ACC112 (cell line): ENCODE results near the gene PALLD.
A peak's percentile ranks its signal among the peaks of the same experiment; 100 is the strongest.

Experiments used
- H2AFZ ChIP-seq: fragments of 200-600 bp; sonication (generic); one replicate; pipeline ENCODE4 v1.6.0; 2017; ENCODE audit warnings: antibody characterized with exemption, low read length; ENCODE audit not compliant: unreplicated experiment
- H3K27ac ChIP-seq: fragments of 200-600 bp; sonication (generic); 2 replicates; pipeline ENCODE4 v1.5.1; 2014; ENCODE audit warnings: low read depth, mild to moderate bottlenecking, antibody characterized with exemption, low read length, moderate library complexity
- H3K27me3 ChIP-seq: fragments of 200-600 bp; sonication (generic); 2 replicates; pipeline ENCODE4 v1.6.1; 2014; ENCODE audit warnings: mild to moderate bottlenecking, antibody characterized with exemption, low read length, moderate library complexity, mixed read lengths; ENCODE audit not compliant: insufficient read depth
- H3K36me3 ChIP-seq: fragments of 200-600 bp; sonication (generic); 2 replicates; pipeline ENCODE4 v1.6.1; 2016; ENCODE audit warnings: mild to moderate bottlenecking, antibody characterized with exemption, low read length, moderate library complexity, mixed read lengths; ENCODE audit not compliant: insufficient read depth
- H3K4me1 ChIP-seq: fragments of 200-600 bp; sonication (generic); one replicate; pipeline ENCODE4 v1.6.1; 2016; ENCODE audit warnings: low read length, mixed read lengths; ENCODE audit not compliant: insufficient read depth, unreplicated experiment, control insufficient read depth
- H3K4me3 ChIP-seq: fragments of 200-600 bp; sonication (generic); 2 replicates; pipeline ENCODE4 v1.5.1; 2014; ENCODE audit warnings: mild to moderate bottlenecking, low read depth, low read length
- H3K79me2 ChIP-seq: fragments of 200-600 bp; sonication (generic); one replicate; pipeline ENCODE4 v1.6.0; 2016; ENCODE audit warnings: low read length; ENCODE audit not compliant: control insufficient read depth, unreplicated experiment, insufficient read depth

PALLD gene

DNA sequence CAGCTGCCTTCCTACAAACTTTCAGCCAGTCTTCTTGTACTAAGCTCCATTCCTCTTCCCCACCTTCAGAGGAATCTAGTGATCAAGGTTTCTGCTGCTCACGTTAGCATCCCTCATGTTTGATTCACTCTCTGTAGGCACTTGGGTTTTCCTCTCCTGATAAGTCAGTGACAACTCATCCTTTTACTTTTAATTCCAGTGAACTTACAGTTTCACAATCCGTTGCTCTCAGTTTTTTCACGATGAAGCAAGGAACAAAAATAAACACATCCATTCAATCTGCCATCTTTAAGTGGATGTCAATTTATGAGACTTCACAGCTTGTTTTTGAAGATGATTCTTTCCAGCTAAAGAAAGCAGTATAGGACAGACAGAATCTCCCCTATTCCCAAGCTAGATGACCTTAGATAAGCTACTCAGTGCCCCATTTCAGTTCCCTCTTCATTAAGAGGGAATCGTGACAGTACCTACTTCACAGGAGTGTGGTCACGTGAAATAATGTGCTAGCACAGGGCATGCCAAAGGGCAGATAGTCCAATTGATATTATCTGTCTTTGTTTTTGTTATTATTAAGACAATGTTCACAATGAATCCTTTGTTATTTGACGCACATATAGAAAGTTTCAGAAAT is 234.3 kb downstream of the PALLD start:
- H3K4me1 ChIP-seq, result peaks cover 9% of the 10 kb centered on the region
- no peak overlapping the region for H3K27ac ChIP-seq
- peak overlapping the region; percentile 36; the same call in 1 of the 2 replicates for H3K4me3 ChIP-seq
- H3K79me2 ChIP-seq, result no peaks in the 10 kb centered on the region
- H3K36me3 ChIP-seq, result no peaks in the 10 kb centered on the region
- no peaks in the 10 kb centered on the region for H3K27me3 ChIP-seq
- H2AFZ ChIP-seq, result no peak overlapping the region

DNA sequence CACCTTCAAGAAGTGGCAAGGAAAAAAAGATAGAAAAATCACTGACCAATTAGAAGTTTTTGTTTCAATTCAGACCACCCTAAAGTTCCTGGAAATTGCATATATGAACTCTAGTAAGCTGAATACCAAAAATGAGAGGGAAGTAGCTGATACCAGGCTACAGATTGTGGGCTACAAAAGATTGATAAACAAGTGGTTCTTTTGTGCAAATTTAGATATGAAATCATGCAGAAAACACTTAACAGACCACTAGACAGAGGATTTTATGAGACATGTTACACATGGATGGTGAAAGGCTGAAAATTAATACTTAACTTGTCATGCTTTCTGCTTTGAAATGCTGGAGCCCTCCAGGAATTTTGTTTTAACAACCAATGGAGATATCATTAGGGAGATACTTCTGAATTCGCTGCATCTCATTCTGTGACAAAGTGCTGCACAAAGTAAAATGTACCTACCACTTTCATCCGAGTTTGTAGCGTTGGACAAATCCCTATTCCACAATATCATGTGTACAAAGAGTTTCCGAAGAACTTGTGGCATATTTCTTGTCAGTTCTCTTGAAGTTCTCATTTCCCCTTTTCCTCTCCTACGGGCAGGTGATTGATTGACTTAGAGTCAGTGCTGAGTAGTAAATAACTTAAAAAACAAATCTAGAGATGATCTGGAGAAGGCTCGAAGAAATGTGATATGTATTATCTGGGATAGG is 235.0 kb downstream of the PALLD start:
- Histone ChIP-seq H3K36me3 (no peaks in the 10 kb centered on the region), H3K27me3 (no peaks in the 10 kb centered on the region), H2AFZ (no peak overlapping the region), H3K4me1 (peaks cover 9% of the 10 kb centered on the region), H3K27ac (no peak overlapping the region), H3K79me2 (no peaks in the 10 kb centered on the region), H3K4me3 (no peak overlapping the region)

DNA sequence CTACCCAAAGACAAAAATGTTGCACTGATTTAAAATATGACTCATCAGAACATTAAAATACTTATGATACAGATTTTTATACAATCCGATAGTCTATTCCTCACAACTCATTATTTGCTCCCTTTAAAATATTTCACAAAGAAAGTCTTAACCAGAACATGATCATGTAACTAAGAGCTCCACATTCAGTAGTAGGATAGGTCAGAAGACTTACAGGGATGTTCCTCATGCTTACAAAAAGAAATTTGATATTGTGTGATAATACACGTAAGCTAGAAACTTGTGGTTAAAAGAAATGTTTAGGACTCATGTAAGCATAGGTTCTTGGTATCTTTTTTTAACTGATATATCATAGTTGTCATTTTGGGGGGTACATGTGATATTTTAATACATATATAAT is 235.9 kb downstream of the PALLD start:
- no peak overlapping the region for H3K4me3 ChIP-seq
- H3K27ac ChIP-seq, result no peak overlapping the region
- no peak overlapping the region for H2AFZ ChIP-seq
- H3K4me1 ChIP-seq, result peaks cover 9% of the 10 kb centered on the region
- no peaks in the 10 kb centered on the region for H3K79me2 ChIP-seq
- no peaks in the 10 kb centered on the region for H3K27me3 ChIP-seq
- H3K36me3 ChIP-seq, result no peaks in the 10 kb centered on the region

DNA sequence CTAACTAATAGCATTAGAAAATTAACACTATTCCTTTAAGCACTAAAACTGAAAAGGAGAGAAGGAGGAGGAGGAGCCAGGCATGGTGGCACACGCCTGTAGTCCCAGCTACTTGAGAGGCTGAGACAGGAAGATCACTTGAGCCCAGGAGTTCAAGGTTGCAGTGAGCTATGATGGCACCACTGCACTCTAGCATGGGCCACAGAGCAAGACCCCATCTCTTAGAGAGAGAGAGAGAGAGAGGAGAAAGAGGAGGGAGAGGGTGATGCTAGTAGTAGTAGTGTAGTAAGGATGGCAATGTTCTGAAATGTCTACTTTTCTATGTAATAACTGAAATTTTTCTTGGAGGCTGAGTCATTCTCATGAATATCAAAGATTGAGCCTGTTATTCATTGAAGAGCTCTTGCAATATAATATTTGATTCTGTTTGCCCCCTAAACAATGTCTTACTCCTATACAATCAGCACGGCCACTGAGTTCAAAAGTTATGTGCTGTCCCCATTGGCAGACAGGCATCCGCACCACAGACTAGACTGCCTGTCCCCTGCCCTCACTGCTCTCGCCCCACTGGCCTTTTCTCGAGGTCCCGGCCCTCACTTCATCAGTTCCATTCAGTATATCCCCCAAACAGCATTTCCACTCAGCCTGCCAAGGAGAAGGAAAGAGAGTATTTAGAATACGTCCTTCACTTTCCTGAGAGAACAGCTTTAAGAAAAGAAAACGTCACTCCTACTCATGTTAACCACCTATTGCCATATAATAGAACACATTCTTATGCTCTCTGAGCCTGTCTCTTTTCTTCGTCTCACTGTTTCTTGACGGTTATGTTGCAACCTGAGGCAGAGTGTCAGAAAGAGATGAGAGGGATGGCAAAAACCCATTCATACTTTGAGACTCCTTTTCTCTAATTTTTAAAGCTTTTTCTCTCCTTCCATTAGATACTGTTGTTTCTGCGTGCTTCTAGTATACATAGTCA is 238.1 kb downstream of the PALLD start:
- Histone ChIP-seq H3K4me1 (peaks cover 9% of the 10 kb centered on the region), H3K36me3 (no peaks in the 10 kb centered on the region), H2AFZ (no peak overlapping the region), H3K27me3 (no peaks in the 10 kb centered on the region), H3K27ac (no peak overlapping the region), H3K4me3 (no peak overlapping the region), H3K79me2 (no peaks in the 10 kb centered on the region)

DNA sequence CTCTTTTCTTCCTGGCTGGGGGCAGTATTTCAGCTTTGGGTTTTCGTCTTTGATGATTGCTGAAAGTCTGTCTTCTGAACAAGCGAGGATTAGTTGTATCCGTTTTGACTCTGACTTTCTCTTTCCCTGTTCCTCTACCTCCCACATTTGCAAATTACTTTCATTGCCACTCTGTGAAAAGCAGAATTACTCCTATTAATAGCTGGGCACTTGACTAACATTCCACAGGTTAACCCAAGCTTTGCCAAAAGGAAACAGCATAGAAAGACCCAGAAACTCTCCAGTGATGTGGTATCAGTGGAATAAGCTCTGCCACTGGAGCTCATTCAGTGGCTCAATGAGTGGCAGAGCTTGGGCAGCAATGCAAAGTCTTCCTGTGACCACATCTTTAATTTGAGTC is 238.9 kb downstream of the PALLD start:
- H3K36me3 ChIP-seq, result no peaks in the 10 kb centered on the region
- no peak overlapping the region for H3K4me3 ChIP-seq
- no peaks in the 10 kb centered on the region for H3K79me2 ChIP-seq
- H3K4me1 ChIP-seq, result peaks cover 7% of the 10 kb centered on the region
- H3K27ac ChIP-seq, result no peak overlapping the region
- H3K27me3 ChIP-seq, result no peaks in the 10 kb centered on the region
- H2AFZ ChIP-seq, result no peak overlapping the region

DNA sequence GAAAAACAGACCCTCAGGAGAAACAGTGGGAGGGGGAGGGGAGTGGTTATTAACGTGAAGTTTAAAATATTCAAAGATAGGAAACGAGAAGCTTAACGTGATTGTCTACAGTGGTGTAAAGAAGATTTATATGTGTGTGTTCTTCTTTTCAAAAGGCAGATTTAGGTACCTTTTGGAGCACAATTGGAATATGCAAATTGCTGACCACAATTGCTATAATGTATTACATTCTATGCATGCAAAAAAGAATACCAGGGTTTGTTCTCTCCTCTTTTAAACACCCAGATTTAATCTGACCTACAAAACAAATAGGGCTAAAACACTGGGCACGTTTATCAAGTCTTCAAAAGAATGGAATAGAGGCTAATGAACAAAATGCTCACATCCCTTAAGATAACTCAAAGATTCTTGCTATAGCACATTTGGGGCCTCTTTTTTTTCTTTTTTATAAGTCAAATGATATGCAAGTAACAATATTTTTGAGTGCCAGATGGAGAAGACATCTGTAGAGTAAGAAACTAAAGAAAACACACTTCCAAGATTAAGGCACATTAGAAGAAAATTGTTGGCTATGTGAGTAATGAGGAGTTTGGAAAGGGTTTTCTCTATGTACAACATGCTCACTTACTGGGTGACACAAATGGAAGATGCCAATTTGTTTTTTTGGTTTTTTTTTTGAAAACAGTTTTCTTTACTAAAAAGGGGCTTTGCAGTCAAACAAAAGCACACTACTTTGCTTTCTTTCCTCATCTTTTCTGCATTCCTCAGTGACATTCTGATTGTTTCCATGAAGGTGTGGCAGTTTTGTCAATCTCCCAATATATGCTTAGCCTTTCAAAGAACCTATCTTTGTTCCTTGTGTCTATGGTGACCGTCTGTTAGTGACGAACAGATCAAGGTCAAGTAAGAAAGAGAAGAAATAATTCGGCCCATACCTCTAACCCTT is 240.3 kb downstream of the PALLD start:
- Histone ChIP-seq H3K4me1 (no peaks in the 10 kb centered on the region), H3K27me3 (no peaks in the 10 kb centered on the region), H3K36me3 (no peaks in the 10 kb centered on the region), H3K27ac (no peak overlapping the region), H3K79me2 (no peaks in the 10 kb centered on the region), H2AFZ (no peak overlapping the region), H3K4me3 (no peak overlapping the region)

DNA sequence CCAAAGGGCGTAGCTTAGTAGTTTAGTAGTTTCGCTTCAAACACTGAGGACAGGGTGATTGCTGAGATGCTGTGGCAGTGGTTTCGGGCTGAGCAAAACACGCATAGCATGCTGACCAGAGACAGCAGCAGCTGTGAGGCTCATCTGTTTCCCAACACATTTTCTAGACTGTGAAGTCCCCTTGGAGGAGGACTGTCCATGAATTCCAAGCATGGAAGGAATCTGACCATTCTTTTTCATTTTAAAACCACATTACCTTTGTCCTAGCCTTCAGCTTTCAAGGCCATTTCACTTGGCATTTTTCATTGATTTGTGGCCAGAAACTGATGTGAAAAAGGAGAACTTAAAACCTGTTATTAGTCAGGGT is 240.9 kb downstream of the PALLD start:
- Histone ChIP-seq H3K36me3 (no peaks in the 10 kb centered on the region), H3K27ac (no peak overlapping the region)

DNA sequence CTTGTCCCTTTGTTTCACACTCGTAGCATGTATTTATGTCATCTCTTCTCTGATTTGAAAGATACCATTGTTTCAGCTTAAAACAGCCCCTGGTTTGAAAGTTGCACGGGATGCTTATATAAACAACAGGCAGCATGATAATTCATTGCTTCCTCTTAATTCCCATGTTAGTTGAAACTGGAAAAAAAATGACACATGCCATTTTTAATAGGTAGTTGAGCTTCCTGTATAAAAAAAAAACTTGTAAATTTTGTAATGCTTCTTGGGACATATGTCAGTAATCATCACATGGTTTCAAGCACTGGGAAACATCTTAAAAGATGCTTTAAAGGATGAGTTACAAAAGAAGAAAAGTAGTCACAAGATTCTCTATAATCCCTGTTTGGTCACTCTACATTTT is 243.0 kb downstream of the PALLD start:
- no peaks in the 10 kb centered on the region for H3K27me3 ChIP-seq
- H3K27ac ChIP-seq, result no peak overlapping the region
- H2AFZ ChIP-seq, result no peak overlapping the region
- H3K4me3 ChIP-seq, result no peak overlapping the region
- H3K79me2 ChIP-seq, result no peaks in the 10 kb centered on the region
- H3K4me1 ChIP-seq, result peaks cover 11% of the 10 kb centered on the region
- H3K36me3 ChIP-seq, result no peaks in the 10 kb centered on the region

More for the DNA sequence above, 240.9 kb downstream of the PALLD start:
- Histone ChIP-seq H3K79me2 (no peaks in the 10 kb centered on the region), H2AFZ (no peak overlapping the region), H3K4me3 (no peak overlapping the region), H3K4me1 (no peaks in the 10 kb centered on the region), H3K27me3 (no peaks in the 10 kb centered on the region)

DNA sequence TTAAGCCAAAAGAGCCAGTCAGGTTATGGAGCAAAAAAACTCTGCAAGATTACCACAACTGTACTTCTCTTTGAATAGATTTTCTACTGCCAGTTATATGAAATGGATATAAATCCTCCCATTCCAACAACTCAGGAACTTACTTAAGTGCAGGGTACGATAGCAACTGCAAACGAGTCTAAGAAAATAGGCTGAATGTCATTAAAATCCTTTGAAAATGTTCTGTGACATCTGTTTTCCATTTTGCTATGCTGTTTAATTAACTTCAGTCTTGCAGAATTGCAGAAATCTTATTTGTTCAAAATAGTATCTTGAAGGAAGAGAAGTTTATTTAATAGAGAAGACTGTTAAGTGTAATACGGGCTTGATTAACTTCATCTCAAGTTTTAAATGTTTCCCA is 243.8 kb downstream of the PALLD start:
- Histone ChIP-seq H3K4me1 (peaks cover 11% of the 10 kb centered on the region), H3K79me2 (no peaks in the 10 kb centered on the region), H3K27ac (no peak overlapping the region), H3K27me3 (no peaks in the 10 kb centered on the region), H2AFZ (no peak overlapping the region), H3K4me3 (no peak overlapping the region), H3K36me3 (no peaks in the 10 kb centered on the region)
